NCI-H526 treated with DMSO at 0.1 percent for 48 hours (cell line): ENCODE results near the gene GLYATL3.
A peak's percentile ranks its signal among the peaks of the same experiment; 100 is the strongest.

ENCODE experiments used
- DNase-seq: peaks from one replicate; lab custom pipeline; 2025; lab: John Stamatoyannopoulos, UW

The GLYATL3 gene

GRCh38 chr6:49514571-49515484 lies 15.1 kb downstream of the GLYATL3 start:
- DNase-seq = no peak

DNA sequence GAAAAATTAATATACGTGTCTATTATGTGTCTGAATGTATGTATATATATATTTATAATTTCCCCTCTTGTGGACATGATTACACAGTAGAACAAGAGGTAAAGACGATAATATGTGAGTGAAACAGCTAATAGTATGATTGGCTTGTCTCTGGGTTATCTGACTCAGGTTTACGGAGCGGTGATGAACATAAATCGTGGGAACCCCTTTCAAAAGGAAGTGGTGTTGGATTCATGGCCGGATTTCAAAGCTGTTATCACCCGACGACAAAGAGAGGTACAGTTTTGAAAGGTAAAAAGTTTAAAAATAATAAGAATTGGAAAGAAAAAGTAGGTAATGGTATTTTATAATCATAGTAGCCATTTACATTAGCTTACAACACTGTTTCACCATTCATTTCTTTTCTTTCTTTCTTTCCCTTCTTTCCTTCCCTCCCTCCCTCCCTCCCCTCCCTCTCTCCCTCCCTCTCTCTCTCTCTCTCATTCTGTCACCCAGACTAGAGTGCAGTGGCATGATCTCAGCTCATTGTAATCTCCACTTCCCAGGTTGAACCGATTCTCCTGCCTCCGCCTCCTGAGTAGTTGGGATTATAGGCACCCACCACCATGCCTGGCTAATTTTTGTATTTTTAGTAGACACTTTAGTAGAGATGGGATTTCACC lies 15.9 kb downstream of the GLYATL3 start:
- no peak for DNase-seq

DNA sequence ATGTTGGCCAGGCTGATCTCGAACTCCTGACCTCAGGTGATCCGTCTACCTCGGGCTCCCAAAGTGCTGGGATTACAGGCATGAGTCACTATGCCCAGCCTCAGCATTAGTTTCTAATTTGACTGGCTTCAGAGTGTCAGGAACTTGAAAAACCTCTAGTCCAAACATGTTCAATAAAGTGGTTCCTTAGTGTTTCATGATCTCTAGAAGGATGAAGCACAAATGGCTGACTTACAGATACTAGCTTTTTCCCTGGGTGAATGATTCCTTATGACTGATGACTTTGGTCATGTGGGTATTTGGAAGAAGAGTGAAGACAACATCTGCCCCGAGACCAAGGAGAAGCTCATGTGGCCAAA lies 16.4 kb downstream of the GLYATL3 start:
- no peak for DNase-seq

GRCh38 chr6:49517919-49518318 lies 18.2 kb downstream of the GLYATL3 start:
- no peak for DNase-seq

DNA sequence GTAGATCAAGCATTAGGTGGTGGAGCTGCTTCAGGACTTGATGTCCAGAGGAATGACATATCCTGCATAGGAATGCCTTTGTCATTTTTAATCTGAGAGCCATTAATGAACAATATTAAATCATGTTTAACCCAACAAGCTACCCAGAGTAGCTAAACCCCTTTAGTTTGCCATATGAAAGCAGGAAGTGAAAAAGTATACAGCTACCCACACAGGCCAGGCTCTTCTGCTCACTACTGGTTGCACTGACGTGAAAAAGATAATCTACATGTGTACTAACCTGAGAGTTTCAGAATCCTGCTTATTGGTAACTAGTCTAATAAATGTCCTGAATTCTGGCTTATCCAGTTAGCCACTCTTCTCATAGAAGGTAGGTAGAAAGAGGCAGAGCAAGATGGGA lies 19.9 kb downstream of the GLYATL3 start:
- no peak for DNase-seq

DNA sequence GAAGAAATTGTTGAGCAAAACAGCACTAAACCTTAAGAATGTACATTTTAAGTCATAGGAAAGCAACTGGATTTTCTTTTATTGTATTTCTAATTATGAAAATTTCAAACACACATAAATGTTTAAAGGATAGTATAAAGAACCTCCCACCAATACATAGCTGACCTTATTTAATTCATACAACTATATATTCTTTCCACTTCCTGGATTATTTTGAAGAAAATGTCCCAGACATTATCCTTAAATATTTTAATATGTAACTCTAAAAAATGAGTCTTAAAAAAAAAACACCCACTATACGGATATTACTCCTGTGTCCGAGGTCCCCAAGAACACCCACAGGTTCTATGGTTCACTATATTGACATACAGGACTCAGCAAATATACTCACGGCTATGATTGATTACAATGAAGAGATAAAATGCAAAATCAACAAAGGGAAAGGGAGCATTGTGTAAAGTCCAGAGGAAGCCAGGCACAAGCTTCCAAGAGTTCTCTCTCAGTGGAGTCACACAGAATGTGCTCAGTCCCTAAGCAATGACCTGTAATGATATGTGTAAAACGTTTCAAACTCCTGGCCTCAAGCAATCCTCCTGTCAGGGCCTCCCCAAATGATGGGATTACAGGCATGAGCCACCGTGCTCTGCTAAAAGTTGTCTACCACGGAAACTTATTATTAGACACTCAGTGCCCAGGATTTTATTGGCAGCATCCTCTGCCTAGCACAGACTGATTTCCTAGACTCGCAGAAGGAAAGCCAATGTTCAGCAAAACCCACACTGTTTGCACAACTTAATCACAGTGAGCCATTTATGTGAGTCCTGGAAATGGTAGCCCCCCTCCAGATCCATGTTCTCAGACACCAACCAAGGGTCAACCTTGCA lies 23.2 kb downstream of the GLYATL3 start:
- DNase-seq = peak; percentile 8

- no peak for DNase-seq
Observed at GRCh38 chr6:49523901-49524300, 24.2 kb downstream of the GLYATL3 start.

- DNase-seq = no peak
Observed at GRCh38 chr6:49524541-49524940, 24.8 kb downstream of the GLYATL3 start.

GRCh38 chr6:49526598-49526997 lies 26.9 kb downstream of the GLYATL3 start:
- no peak for DNase-seq

DNA sequence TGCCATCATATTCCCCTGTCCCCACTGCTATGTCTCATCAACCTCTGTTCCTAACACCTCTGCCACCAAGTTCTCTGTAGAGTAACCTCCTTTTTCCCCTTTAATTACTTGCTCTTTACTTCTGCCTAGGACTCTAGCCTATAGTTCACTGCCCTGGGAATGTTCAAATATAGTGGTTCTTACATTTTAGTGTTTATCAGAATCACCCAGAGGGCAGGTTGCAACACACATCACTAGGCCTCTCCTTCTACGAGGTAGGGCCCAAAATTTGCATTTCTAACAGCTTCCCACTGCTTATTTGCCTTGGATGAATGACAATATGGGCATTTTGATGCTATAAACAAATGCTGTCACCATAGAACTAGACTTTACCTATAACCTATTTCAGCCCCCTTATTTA lies 27.6 kb downstream of the GLYATL3 start:
- DNase-seq = peak; percentile 86

GRCh38 chr6:49528571-49528970 lies 28.8 kb downstream of the GLYATL3 start:
- DNase-seq = no peak

DNA sequence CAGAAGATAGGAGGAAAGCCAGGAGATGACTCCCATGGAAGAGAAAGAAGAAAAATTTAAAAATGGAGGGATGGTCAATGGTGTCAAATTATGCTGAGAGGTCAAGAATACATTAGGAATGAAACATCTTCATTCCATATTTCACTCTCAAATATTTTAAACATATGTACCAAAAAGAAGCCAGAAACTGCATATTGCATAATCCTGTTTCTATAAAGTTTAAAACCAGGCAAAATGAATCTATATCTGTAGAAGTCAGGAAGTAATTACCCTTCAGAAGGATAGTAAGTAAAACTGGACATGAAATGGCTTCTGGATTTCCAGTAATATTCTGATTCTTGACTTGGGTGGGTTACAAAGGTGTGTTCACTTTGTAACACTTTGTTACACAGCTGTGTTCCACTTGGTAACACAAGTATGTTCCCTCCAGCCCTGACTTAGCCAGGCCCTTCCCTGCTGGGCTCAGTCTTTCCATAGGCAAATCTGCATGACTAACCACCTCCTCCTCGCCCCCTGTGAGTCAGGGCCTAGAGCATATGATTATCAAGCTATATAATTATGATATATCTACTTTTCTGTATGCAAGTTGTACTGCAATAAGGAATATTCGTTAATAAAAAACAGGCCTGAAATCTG lies 30.5 kb downstream of the GLYATL3 start:
- DNase-seq = no peak

DNA sequence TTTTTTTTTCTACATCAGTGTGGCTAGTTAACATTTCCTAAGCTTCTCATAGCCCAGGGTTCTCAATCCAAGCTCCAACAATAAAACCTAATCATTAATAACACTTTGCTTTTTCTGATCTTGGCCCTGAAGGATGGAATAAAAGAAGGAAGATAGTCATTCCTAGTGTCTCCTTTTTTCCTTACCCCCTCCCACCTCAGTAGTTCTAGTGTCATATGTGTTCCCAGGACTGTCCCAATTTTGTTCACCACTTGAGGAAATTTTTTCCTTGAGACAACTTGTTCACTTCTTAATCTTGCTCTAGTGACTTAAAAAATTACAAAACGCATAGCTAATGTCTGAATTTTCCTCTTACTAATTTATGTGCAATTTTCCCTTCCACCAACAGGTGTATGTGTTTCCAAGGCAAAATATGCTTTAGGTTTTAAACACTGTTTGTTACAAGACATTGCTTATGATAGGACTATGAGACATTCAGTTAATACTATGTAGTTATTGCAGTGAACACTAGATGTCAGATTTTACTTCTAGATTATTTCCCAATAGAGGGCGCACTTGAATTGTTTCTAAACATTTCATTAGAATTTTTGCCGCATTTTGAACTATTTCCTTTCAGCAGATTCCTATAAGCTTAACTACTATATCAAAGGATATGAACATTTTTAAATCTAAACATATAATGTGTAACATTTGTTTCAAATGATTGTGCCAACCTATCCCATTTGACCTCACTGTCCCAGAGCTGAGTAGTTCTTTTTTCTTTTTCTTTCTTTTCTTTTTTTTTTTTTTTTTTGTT lies 32.2 kb downstream of the GLYATL3 start:
- peak; percentile 83 for DNase-seq

DNA sequence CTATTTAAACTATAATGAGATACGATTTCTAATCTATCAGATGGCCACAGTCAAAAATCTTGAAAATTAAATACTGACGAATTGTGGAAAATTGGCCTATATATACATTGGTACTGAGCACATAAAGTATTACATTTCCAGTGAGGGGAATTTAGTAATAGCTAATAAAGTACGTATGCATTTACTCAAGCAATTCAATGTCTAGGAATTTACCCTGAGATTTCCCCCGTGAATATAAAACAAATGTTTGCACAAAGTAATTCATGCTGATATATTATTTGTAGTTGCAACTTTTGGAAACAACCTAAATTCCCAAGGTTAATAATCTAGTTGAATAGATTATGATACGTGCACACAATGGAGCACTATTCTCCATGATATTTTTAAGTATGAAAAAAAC lies 36.1 kb downstream of the GLYATL3 start:
- no peak for DNase-seq

- no peak for DNase-seq
Observed at GRCh38 chr6:49539102-49539501, 39.4 kb downstream of the GLYATL3 start.

DNA sequence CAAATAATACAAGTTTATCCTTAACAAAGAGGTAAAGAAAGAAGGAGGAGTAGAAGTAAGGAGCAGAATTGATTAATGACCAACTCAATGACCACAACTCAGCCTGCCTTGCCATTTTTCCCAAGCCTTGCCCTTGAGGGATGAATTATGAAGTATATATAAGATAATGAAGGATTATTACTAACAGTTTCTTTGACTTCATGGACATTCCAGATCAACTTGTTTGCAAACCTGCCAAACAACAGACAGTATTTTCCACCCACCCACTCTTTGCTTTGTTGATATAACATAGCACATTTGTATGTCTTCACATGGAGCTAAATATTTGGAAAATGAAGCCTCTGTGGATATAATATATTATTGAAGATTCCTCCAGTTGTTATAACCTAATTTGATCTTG lies 40.9 kb downstream of the GLYATL3 start:
- DNase-seq = no peak

DNA sequence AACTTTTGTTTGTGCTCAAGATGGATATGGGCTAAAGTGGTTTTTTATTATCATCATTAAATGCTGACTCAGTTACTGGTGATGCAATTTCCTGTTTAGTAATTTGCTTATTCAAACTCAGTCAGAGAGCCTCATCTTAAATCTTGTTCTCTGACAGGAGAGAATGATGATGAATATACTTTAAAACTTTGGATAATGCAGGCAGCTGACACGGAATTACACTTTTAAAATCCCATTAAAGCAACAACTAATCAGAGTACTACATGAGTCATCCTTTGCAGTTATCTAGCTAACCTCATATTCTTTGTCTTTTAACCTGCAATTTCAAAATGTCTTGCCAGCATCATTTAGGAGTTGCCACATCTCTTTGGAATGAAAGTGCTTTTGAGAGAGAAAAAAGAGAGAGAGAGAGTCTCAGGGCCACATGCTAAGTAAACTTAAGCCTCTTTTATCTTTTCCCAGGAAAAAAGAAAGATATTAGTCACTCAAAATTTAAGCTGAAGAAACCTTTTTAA lies 41.5 kb downstream of the GLYATL3 start:
- DNase-seq = no peak

DNA sequence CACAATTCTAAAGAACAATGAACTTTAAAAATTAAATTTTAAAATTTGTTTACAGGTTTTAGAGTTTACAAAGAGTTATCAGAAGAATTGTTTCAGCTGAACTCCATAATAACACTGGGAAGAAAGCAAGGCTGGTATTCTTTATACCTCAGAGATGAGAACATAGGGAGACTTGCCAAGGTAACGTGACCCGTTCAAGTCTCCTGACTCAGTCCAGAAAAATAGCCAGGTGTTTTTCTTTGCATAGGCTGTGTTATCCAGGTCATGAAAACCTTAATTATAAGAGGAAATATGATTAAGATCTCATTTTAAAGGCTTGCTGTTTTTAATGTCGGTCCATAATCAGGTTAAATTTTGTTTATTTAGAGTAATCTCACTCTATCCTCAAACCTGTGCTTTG lies 42.2 kb downstream of the GLYATL3 start:
- DNase-seq = no peak

DNA sequence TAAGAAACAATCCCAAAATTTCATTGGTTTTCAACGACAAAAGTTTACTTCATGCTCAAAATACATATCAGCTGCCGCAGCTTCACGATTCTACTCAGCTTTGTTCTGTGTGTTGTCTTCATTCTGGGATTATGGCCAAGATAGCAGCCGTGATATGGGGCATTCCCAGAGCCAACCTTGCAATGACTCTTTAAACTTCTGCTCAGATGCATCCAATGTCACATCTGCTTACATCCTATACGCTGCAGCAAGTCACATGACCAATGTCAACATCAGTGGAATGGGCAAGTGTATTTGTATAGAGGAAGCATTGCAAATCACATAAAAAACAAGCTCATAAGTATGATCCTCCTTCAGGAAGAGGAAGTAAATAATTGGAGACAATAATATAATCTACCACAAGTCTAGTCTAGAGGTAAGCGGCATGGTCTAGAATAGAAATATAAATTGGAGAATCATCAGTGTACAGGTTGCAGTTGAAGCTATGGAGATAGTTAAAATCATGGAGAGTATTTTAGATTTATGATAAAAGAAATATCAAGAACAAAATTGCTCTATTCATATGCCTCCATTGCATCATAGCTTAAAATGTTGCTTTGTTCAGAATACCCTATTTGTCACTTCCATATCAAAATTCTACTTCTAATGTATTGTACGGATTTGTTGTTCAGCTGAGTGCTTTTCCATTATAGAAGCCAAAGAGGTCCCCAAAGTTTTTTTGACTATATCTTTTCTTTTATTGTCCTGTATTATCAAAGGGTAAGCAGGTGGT lies 43.5 kb downstream of the GLYATL3 start:
- no peak for DNase-seq

DNA sequence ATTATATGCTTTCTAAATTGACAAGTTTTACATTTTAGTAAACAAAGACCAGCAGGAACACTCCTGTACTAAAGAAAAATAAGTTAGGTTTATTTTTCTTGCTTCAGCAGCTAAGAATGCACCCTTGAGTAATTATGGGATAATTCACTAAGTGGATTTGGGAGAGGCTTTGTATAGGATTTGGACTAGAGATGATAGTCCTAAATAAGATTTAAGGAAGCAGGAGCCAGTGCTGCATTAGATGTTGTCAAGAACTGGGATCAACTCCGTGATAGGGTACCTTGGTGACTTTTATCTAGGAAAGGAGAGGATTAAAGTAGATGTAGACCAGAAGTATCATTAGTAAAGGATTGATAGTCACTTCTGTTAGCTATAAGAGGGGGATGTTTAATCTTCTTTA lies 46.6 kb downstream of the GLYATL3 start:
- no peak for DNase-seq
